Neural cell (in vitro differentiated cells): ENCODE results near the gene ANTXR1. TPM values are rescaled to one million over a fixed set of nuclear protein-coding genes. Genes with fewer than 3 reads are reported as not detected.

Experiments
- H2AFZ ChIP-seq: fragments of 200-600, 300-800 bp; sonication (generic), shearing (Covaris generic); 2 replicates; pipeline ENCODE4 v1.6.0; 2014; ENCODE audit warnings: low read depth, mild to moderate bottlenecking, antibody characterized with exemption, low read length, moderate library complexity
- H3F3A ChIP-seq: fragments of 200-600 bp; shearing (Covaris generic); 2 replicates; pipeline ENCODE4 v1.6.1; 2016; ENCODE audit warnings: mild to moderate bottlenecking, moderate library complexity, mixed read lengths, antibody characterized with exemption, low read length; ENCODE audit not compliant: insufficient read depth, poor library complexity, severe bottlenecking
- H3K27ac ChIP-seq: fragments of 200-600, 300-800 bp; sonication (generic), shearing (Covaris generic); 2 replicates; pipeline ENCODE4 v1.5.1; 2014; ENCODE audit warnings: mild to moderate bottlenecking, low read length, moderate library complexity
- H3K27me3 ChIP-seq: fragments of 300-800, 200-600 bp; sonication (generic), shearing (Covaris generic); 2 replicates; pipeline ENCODE4 v1.6.0; 2014; ENCODE audit warnings: mild to moderate bottlenecking, low read depth, low read length, moderate library complexity; ENCODE audit not compliant: insufficient read depth
- H3K36me3 ChIP-seq: fragments of 300-800, 200-600 bp; sonication (generic), shearing (Covaris generic); 2 replicates; pipeline ENCODE4 v1.5.1; 2014; ENCODE audit warnings: mild to moderate bottlenecking, antibody characterized with exemption, low read length, moderate library complexity; ENCODE audit not compliant: insufficient read depth
- H3K4me2 ChIP-seq: fragments of 300-800, 200-600 bp; sonication (generic), shearing (Covaris generic); 2 replicates; pipeline ENCODE4 v1.6.0; 2014; ENCODE audit warnings: mild to moderate bottlenecking, low read length
- H3K4me3 ChIP-seq: fragments of 300-800, 200-600 bp; sonication (generic), shearing (Covaris generic); 2 replicates; pipeline ENCODE4 v1.5.1; 2014; ENCODE audit warnings: mild to moderate bottlenecking, low read length, moderate library complexity
- H3K79me2 ChIP-seq: fragments of 200-600 bp; shearing (Covaris generic); replicated peaks from 2 replicates; pipeline ENCODE4 v1.6.0; 2014; ENCODE audit warnings: mild to moderate bottlenecking, low read length, moderate library complexity; ENCODE audit not compliant: insufficient read depth
- H3K9ac ChIP-seq: fragments of 300-800, 200-600 bp; sonication (generic), shearing (Covaris generic); 2 replicates; pipeline ENCODE4 v1.6.1; 2016; ENCODE audit warnings: mild to moderate bottlenecking, low read length, mixed read lengths
- H3K9me2 ChIP-seq: fragments of 200-600 bp; shearing (Covaris generic); 2 replicates; pipeline ENCODE4 v1.6.1; 2016; ENCODE audit warnings: mild to moderate bottlenecking, low read length, mixed read lengths; ENCODE audit not compliant: insufficient read depth
- H3K9me3 ChIP-seq: fragments of 200-600, 300-800 bp; sonication (generic), shearing (Covaris generic); 2 replicates; pipeline ENCODE4 v1.6.1; 2016; ENCODE audit warnings: mild to moderate bottlenecking, mixed run types, low read length, moderate library complexity, mixed read lengths
- H4K20me1 ChIP-seq: fragments of 200-600 bp; shearing (Covaris generic); 2 replicates; pipeline ENCODE4 v1.6.1; 2016; ENCODE audit warnings: mild to moderate bottlenecking, mixed run types; ENCODE audit not compliant: insufficient read depth
- CTCF ChIP-seq: fragments of 450-650 bp; IDR thresholded peaks from 2 replicates; pipeline ENCODE4 v1.5.1; 2014; ENCODE audit warnings: antibody characterized with exemption, mild to moderate bottlenecking, moderate library complexity; ENCODE audit not compliant: poor library complexity, severe bottlenecking
- EP300 ChIP-seq: fragments of 450-650 bp; conservative IDR thresholded peaks from 2 replicates; pipeline ENCODE4 v1.6.1; 2014; ENCODE audit warnings: antibody characterized with exemption, mild to moderate bottlenecking, moderate library complexity; ENCODE audit not compliant: poor library complexity, severe bottlenecking
- EZH2 ChIP-seq: fragments of 200-600, 300-800 bp; shearing (Covaris generic), sonication (generic); IDR thresholded peaks from 2 replicates; pipeline ENCODE4 v1.6.1; 2014; ENCODE audit warnings: antibody characterized with exemption, low read length, borderline replicate concordance, mild to moderate bottlenecking; ENCODE audit not compliant: insufficient read depth, poor library complexity, severe bottlenecking
- MXI1 ChIP-seq: fragments of 450-650 bp; conservative IDR thresholded peaks from 2 replicates; pipeline ENCODE4 v1.6.1; 2014; ENCODE audit warnings: antibody characterized with exemption, mild to moderate bottlenecking; ENCODE audit not compliant: poor library complexity, severe bottlenecking
- POLR2AphosphoS5 ChIP-seq: IDR thresholded peaks from 2 replicates; pipeline ENCODE4 v1.6.1; 2012
- RAD21 ChIP-seq: fragments of 450-650 bp; conservative IDR thresholded peaks from 2 replicates; pipeline ENCODE4 v1.6.1; 2014; ENCODE audit warnings: antibody characterized with exemption, mild to moderate bottlenecking, moderate library complexity
- REST ChIP-seq: IDR thresholded peaks from 2 replicates; pipeline ENCODE4 v1.6.1; 2012; ENCODE audit warnings: borderline replicate concordance
- SMC3 ChIP-seq: fragments of 450-650 bp; conservative IDR thresholded peaks from 2 replicates; pipeline ENCODE4 v1.6.1; 2014; ENCODE audit warnings: antibody characterized with exemption, mild to moderate bottlenecking, moderate library complexity; ENCODE audit not compliant: poor library complexity
- TAF1 ChIP-seq: IDR thresholded peaks from 2 replicates; pipeline ENCODE4 v1.6.1; 2012; ENCODE audit warnings: low read depth
- polyA plus RNA-seq: library from polyadenylated mRNA; depleted of rRNA; stranded (reverse); fragments of >200 nt; gene quantifications from 2 replicates; pipeline ENCODE4 v1.2.3, GENCODE V29; 2014

ANTXR1 gene
- polyA plus RNA-seq, 1 donor from 2014 or later: 4.9 TPM

GRCh38 chr2:69272803-69273471 is 260.0 kb downstream of the ANTXR1 start:
- H3K36me3 ChIP-seq: no peaks in the 10 kb centered on the region
- H3K9me3 ChIP-seq: no peaks in the 10 kb centered on the region
- no peaks in the 10 kb centered on the region for H4K20me1 ChIP-seq
- TF ChIP-seq MXI1: no peak
- no peak for TF ChIP-seq EP300
- TF ChIP-seq EZH2: no peak
- no peak for TF ChIP-seq CTCF
- no peak for TF ChIP-seq SMC3
- TF ChIP-seq RAD21: no peak
- TF ChIP-seq POLR2AphosphoS5: no peak
- TF ChIP-seq TAF1: no peak
- no peak for TF ChIP-seq REST
- H3K4me3 ChIP-seq: no peak overlapping the region
- no peaks in the 10 kb centered on the region for H3K9me2 ChIP-seq
- no peaks in the 10 kb centered on the region for H3K27me3 ChIP-seq
- H3K9ac ChIP-seq: no peak overlapping the region
- no peak overlapping the region for H3K27ac ChIP-seq
- H3F3A ChIP-seq: no peaks in the 10 kb centered on the region
- H3K4me2 ChIP-seq: no peak overlapping the region
- H2AFZ ChIP-seq: no peak overlapping the region
- no peaks in the 10 kb centered on the region for H3K79me2 ChIP-seq

- Histone ChIP-seq H3K9me2 (no peaks in the 10 kb centered on the region), H3K27ac (no peak overlapping the region), H3K36me3 (no peaks in the 10 kb centered on the region), H3K9ac (no peak overlapping the region), H3K27me3 (no peaks in the 10 kb centered on the region), H3K4me2 (no peak overlapping the region), H3K4me3 (no peak overlapping the region), H3K9me3 (no peaks in the 10 kb centered on the region), H3F3A (no peaks in the 10 kb centered on the region), H2AFZ (no peak overlapping the region), H3K79me2 (no peaks in the 10 kb centered on the region), H4K20me1 (no peaks in the 10 kb centered on the region)
- TF ChIP-seq MXI1 (no peak), RAD21 (no peak), SMC3 (no peak)
Measured at GRCh38 chr2:69275490-69275889, 262.5 kb downstream of the ANTXR1 start.
